HG02870 (cell line): ENCODE results near the gene PYGB.

ENCODE experiments used
- ATAC-seq: cut with Tn5 transposase; IDR thresholded peaks from one replicate; pipeline ENCODE4 v1.9.1; 2021; ENCODE audit warnings: mild to moderate bottlenecking, moderate library complexity; ENCODE audit not compliant: unreplicated experiment

Gene PYGB

GRCh38 chr20:25280574-25281535, 33.0 kb downstream of the PYGB start:
- no peak for ATAC-seq

DNA sequence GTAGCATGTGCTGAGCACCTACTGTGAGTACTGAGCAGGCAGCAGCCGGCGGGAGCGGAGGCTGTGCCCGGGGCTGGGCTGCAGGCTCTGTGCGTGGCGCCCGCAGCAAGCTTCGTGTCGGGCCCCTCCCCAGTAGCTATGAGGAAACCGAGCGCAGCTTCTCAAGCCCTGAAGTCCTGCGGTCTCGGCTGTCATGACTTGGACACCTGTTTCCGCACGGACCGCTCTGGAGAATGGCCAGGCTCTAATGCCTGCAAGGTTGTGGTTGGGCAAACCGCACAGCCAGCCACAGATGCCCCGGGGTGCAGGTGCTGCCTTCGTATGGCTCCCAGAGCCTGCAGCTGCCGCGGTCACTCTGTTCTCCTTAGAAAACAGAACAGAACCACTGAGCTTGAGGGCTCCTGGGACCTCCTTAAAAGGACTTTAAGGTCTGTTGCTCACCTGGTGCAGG, 33.7 kb downstream of the PYGB start:
- ATAC-seq: peak; percentile 65

DNA sequence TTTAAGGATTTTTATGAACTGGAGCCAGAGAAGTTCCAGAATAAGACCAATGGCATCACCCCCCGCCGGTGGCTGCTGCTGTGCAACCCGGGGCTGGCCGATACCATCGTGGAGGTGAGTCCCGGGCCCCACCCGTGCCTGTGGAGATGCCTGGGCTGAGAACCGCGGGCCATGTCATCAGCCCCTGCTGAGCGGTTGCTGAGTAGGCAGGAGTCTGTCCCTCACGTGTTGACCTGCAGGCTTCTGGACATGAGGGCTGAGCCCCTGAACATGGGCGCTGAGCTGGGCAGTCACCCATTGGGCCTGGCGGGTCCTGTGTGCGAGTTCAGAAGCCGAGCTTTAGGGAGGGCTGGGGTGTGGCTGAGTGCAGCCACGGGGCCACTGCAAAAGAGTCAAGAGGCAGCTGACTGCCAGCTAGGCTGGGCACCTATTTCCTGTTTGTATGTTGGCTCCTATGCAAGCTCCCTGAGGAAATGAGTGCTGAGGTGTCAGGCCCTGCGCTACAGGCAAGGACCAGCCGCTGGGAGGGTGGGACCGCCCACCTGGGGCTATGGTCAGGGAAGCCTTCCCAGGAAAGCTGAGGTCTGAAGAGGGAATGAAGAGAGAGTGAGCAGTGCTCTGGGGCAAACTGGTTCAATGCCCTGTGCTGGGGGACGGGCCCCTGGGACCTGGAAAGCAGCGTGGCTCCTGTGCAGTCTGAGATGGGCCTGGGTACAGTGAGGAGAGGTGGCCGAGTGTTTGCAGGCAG, 34.3 kb downstream of the PYGB start:
- no peak for ATAC-seq

DNA sequence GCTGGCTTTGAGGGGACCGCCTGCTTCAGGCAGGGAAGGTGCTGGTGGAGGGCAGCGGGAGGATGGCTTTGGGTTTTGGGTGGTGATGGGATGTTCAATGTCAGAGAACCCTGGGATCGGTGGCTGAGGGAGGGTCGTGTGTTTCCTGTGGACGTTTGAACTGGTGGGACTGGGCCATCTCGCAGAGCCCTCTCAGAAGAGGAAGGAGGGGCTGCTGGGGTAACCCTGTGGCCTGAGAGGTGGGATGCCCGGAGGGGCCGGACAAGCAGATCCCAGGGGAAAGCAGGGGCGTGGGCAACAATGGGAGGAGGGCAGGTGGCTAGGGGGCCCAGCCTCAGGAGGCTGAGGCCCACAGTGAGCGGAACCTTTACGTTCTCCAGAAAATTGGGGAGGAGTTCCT, 34.9 kb downstream of the PYGB start:
- no peak for ATAC-seq

DNA sequence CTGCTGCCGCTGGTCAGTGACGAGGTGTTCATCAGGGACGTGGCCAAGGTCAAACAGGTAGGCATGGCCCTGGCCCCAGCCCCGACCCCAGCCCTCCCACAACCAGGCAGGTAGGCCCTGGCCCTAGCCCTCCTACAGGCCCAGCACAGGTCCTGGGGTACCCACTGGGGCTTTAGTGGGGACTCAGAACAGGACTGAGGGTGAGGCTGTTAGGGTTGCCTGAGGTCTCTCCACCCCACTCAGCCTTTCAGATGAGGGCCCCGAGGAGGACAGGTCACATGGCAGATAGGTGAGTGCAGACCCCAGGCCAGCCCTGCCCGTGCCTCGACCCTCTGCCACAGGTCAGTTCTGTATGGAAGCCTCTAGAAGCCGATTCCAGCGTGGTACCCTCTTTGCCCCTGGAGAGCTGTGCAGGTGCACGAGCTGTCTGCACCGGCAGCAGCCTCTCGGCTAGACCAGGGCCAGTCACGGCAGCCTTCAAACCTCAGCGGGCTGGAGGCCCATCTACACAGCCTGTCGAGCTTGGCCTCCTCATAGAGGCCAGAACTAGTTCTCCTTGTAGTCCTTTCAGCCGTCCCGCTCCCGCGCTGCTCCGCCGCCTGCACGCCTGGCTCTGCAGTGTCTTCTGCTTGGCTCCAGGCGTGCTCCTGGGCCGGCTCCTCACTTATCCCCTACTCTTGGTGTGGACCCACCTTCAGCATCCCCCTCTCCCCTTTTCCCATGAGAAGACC, 35.5 kb downstream of the PYGB start:
- ATAC-seq: no peak

GRCh38 chr20:25284131-25284601, 36.3 kb downstream of the PYGB start:
- no peak for ATAC-seq

DNA sequence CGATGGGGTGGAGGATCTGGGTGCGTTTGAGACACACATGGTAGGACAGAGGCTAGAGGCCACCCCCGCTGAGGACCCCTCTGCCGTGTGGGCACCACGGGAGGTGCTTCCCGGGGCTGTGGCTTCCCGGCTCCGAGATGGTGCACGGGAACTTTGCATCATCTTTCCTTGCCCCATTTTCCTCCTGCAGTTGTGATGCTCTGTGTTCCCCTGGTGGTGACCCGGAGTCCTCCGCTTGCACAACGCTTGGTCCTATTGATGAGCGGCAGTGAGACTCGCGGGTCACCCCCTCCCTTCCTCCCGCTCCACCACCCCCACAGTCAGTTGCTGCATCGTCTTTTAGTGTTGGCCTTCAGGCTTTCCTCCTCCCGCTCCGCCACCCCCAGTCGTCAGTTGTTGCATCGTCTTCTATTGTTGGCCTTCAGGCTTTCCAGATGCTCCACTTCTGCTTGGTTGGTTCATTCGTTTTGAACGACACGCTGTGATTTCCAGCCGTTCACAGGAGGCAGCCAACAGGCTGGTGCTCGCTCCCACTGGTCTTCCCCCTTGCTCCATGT, 37.3 kb downstream of the PYGB start:
- no peak for ATAC-seq

DNA sequence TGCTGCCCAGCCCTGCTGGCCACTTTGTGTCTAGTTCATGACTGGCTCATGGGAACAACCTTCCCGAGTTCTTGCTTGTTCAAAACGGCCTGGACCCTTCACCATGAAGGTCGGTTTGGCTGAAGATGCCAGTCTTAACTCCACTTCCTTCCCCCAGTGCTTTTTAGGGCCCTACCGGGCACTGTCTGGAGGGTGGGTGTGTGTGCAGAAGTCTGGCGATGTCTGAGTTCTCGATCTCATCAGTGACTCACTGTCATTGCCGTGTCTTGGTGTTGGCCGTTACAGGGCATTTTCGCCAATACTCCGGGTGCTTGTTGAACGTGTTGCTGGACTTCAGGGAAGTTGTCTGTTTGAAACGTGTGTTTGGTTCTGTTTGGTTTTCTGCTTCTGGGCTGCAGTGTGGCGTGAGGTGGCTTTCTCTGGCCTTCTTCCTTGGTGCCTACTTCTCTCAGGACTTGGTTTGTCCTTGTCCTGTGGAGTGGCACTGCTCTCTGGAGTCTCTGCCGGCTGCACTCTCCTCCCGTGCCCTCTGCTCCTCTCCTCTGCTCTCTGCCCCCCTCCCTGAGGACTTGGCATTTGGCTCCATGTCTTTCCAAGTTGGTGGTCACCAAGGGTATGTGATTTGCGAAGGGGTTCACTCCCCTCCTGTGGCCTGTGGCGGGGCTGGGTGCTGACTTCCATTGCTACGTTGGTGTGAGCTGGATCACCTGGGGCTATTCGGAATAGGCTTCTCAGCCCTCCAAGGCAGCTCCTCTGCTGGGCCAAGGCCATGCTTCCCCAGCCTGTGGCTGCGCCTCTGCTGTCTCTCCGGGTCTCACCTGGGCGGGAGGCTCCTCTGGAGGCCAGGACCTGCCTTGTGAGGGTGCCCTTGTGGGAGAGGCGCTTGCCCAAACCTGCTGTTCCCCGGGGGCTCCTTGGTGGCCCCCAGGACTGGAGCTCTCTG, 38.2 kb downstream of the PYGB start:
- no peak for ATAC-seq

DNA sequence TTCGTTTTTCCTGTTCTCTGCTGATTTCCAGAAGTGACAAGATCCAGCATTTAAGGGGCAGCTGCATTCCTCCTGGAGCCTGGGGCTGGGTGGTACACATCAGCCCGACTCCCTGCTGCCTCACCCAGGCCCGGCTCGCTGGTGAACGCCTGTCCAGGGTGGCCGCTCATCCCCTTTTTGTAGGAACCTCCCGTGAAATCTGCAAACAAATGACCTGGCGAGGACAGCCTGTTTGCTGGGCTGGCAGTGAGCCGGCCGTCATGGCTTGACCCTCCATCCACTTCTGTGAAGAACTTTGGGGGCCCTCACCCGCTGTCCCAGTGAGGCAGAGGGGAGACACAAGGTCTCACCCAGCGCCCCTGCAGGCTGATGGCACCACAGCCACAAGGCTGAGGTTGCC, 39.0 kb downstream of the PYGB start:
- ATAC-seq: no peak

- no peak for ATAC-seq
Observed at GRCh38 chr20:25287631-25288290, 39.9 kb downstream of the PYGB start.

DNA sequence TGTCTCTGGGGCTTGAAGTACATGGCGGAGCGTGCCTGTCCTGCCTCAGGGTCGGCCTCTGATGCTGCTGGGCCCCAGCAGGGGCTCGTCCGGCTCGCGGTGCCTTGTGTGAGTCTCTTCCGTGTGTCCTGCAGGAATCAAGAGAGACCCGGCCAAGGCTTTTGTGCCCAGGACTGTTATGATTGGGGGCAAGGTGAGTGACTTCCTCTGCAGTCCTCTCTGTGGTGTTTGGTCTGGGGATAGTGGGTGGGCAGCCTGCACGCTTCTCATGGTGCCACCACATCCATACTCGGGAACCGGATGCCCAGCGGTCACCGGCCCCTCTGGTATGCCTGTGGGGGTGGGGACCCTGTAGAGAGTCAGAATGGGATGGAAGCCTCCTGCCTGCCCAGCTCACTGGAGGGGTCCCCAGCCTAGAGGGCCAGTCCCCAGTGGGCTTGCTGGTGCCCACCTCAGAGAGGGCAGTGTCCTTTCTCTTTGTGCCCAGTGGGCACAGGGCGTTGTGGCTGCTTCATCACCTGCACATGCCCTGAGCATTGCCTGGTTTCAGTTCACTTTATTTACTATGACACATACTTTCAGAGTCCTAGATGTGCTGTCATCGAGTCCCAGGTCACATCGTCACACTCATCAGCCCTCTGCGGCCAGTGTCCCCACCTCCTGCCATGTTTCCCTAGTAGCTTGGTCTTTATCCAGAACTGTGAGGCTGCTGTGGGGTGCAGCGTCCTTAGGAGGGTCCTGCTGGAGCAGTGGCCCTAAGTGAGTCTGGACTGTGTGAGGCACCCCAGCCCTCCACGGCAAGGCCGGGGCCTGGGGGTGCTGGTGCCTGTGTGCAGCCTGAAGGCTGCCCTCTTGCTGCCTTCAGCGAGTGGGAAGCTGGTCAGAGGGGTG, 40.7 kb downstream of the PYGB start:
- peak; percentile 88 for ATAC-seq

- no peak for ATAC-seq
Observed at GRCh38 chr20:25289886-25290597, 42.2 kb downstream of the PYGB start.

GRCh38 chr20:25290646-25291431, 43.0 kb downstream of the PYGB start:
- ATAC-seq: no peak

- ATAC-seq: no peak
Observed at GRCh38 chr20:25291432-25292133, 43.7 kb downstream of the PYGB start.

DNA sequence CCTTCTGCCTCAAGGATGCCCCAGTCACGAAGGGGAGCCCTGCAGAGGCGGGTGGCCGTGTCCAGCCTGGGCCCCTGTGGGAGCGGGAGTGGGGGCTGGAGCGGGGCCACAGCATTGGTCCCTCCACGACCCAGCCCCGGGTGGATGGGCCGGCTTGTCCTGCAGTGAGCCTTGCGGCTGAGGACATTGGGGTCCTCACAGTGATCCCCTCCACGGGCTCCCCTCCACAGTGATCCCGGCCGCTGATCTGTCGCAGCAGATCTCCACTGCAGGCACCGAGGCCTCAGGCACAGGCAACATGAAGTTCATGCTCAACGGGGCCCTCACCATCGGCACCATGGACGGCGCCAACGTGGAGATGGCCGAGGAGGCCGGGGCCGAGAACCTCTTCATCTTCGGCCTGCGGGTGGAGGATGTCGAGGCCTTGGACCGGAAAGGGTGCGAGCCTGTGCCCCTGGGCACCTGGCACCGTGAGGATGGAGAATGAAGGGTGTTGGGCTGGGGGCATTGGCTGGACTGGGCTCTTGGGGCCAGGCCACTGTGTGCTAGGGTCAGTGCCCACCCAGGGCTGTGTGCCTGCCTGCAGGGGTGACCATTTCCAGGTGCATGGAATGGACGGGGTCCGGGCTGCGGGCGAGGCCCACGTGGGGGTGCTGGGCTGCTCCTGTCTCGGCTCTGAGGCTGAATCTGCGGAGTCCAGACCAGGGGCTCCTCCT, 44.4 kb downstream of the PYGB start:
- ATAC-seq: no peak

DNA sequence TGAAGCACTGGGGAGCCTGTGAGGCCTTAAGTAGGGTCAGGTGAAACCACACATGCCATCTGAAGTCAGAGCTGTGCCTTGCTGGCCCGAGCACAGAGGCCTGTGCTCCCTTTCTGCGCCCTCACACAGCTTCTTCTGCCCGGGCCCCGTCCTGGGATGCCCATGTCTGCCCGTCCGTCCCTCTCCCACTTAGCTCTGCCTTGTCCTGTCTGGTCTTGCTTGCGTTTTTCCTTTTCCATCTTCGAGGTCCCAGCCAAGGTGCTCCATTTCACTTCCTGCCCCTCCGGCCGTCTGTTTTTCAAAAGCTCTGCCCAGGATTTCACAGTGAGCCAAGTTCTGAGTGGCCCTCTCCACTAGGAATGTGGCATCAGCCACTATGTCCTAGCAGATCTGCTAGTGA, 45.6 kb downstream of the PYGB start:
- no peak for ATAC-seq
